ENCODE measurements around the gene PRTN3. TPM values are rescaled to one million over a fixed set of nuclear protein-coding genes. Genes with fewer than 3 reads are reported as not detected.

The PRTN3 gene, protein sequence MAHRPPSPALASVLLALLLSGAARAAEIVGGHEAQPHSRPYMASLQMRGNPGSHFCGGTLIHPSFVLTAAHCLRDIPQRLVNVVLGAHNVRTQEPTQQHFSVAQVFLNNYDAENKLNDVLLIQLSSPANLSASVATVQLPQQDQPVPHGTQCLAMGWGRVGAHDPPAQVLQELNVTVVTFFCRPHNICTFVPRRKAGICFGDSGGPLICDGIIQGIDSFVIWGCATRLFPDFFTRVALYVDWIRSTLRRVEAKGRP
- 0.14 TPM in 1 of 2 replicates, not detected in the other for total RNA-seq (2014; rRNA removed; shearing (Covaris generic); ENCODE audit: low replicate concordance)

DNA sequence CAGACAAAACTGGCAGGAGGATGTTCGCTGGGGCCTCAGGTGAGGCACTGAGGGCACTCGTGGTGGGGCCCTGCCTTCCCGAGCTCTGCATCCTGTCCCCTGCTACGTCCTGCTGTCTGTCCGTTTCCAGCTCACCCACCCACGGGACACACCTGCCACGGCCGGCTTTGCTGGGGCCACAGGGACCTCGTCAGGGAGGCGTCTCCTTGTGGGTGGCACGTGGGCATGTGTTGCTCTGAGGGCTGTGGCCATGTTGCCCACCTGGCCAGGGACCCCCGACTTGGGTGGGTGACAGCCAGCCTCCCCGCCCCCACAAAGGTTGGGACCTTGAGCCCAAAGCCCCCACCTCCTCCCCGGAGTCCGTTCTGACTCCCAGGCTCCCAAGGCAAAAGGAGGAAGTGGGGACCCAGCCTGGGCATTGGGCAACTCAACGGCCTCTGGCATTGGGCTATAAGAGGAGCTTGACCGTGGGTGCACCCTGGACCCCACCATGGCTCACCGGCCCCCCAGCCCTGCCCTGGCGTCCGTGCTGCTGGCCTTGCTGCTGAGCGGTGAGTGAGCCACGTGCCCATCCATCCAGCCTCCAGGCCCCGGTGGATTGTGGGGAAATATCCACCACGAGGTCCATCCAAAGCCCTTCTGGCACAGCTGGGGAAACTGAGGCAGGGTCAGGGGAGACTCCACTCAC, at the start of gene PRTN3:
PRTN3 (plus strand) TSS at position 481 of the 688 bp plus-strand sequence; CDS start at position 491, 10 bp downstream.
- in situ Hi-C loops (cut with HindIII; ENCODE audit: low pct_unique_long_range_greater_than_20kb, low sequenced_read_pairs), result no loop called here
- DNase-seq (ENCODE audit: low read depth), result no peak

DNA sequence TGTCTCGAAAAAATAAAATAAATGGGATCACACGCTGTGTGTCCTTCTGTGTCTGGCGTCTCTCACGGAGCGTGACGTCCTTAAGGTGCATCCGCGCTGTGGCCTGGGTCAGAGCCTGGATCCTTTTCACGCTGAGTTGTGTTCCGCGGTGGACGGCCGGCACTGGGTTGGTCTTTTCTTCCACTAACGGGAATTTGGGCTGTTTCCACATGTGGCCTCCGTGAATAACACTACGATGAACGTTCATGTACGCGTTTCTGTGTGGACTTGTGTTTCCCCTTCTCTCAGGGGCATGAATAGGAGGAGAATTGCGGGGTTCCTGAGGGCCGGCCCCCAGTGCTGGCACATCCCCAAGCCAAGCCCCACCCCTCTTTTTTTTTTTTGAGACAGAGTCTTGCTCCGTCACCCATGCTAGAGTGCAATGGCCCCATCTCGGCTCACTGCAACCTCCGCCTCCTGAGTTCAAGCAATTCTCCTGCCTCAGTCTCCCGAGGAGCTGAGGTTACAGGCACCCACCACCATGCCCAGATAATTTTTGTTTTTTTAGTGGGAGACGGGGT, 49.7 kb upstream of the PRTN3 start:
- in situ Hi-C loops (cut with HindIII; ENCODE audit: low pct_unique_long_range_greater_than_20kb, low sequenced_read_pairs), result no loop called here
- DNase-seq (ENCODE audit: low read depth), result no peak

DNA sequence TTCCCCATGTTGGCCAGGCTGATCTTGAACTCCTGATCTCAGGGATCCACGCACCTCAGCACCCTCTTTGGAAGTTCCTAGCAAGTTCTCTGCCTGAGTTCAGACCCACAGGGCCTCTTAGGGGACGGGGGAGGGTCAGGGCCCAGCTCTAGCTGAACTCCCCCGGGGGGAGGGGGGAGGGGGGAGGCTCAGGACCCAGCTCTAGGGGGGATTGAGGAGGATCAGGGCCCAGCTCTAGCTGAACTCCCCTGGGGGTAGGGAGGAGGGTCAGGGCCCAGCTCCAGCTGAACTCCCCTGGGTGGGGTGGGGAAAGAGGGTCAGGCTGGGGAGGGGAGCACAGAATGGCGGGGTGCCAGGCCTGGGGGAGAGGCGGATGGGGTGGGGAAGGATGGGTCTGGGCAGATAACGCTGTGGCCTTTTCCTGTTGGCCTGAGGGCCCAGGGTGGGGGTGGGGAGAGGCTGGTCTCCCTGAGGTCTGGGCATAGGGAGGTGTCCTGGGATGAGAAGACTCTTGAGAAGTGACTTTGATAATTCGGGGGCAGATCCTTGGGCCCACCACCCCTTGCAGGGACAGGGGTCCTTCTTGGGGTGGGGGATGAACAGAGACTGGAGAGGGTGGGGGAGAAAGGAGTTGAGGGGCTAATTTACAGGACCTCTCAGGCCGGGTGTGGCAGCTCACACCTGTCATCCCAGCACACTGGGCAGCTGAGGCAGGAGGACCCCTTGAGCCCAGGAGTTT, 49.1 kb upstream of the PRTN3 start:
- in situ Hi-C loops (cut with HindIII; ENCODE audit: low pct_unique_long_range_greater_than_20kb, low sequenced_read_pairs), result no loop called here
- no peak for DNase-seq (ENCODE audit: low read depth)

DNA sequence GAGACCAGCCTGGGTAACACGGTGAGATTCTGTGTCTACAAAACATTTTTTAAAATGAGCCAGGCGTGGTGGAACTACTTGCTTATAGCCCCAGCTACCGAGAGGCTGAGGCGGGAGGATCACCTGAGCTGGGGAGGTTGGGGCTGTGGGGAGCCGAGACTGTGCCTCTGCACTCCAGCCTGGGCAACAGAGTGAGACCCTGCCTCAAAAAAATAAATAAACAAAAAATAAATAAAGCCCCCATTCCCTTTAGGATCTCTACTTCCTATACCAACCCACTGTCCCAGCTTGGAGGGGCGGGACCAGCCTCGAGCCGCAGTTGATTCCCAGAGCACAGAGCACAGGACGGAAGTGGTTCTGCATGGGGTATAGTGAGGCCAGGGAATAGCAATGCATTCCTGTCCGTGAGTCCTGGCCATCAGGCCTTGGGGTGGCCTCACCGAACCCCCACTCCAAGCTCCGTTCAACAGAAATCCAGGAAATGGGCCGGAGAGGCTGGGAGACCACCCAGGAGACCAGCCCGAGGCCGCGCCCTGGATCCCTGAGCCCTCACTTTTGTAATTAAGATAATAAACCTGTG, 48.4 kb upstream of the PRTN3 start:
- DNase-seq (ENCODE audit: low read depth), result no peak
- in situ Hi-C loops (cut with HindIII; ENCODE audit: low pct_unique_long_range_greater_than_20kb, low sequenced_read_pairs), result no loop called here

DNA sequence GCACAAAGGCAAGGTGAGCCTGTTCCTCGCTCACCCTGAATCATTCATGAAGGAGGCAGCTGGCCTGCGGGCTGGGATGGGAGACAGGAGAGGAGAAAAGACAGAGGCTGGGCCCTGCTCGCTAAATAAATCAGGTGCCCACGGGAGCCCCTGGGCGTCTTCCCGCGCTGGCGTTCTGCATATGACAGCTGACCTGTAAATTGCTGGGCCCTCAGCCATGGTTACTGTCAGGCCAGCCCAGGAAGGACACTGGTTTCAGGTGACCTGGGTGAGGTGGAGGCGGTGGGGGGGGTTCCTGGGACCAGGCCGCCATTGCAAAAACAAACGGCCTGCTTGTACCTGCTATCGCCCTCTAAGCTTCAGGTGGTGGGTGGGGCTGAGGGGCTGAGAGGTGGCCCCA, 47.0 kb upstream of the PRTN3 start:
- DNase-seq (ENCODE audit: low read depth), result no peak
- in situ Hi-C loops (cut with HindIII; ENCODE audit: low pct_unique_long_range_greater_than_20kb, low sequenced_read_pairs), result no loop called here

DNA sequence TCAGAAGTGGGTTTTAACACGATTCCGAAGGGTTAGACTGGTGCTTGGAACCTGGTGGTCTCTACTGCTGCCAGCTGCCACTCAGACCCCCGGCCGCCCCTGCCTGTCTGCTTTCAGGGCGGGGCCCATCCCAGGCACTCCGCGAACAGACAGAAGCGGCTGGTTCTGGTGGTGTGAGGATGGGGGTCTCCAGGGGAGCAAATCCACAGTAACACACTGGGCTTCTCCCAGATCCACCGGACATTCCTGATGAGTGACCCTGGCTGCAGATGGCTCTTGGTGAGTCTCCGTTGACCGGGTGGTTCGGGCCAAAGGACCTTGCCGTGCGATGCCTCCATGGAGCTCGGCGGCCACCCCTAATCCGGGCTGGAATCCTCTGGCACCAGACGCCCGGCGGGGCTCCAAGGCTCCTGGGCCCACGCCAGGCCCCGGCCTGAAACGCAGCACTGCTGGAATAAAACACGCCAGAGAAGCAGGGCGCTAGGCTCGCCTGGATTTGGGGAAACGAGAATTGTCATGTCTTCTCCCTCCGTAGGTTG, 45.7 kb upstream of the PRTN3 start:
- in situ Hi-C loops (cut with HindIII; ENCODE audit: low pct_unique_long_range_greater_than_20kb, low sequenced_read_pairs), result no loop called here
- DNase-seq (ENCODE audit: low read depth), result no peak

DNA sequence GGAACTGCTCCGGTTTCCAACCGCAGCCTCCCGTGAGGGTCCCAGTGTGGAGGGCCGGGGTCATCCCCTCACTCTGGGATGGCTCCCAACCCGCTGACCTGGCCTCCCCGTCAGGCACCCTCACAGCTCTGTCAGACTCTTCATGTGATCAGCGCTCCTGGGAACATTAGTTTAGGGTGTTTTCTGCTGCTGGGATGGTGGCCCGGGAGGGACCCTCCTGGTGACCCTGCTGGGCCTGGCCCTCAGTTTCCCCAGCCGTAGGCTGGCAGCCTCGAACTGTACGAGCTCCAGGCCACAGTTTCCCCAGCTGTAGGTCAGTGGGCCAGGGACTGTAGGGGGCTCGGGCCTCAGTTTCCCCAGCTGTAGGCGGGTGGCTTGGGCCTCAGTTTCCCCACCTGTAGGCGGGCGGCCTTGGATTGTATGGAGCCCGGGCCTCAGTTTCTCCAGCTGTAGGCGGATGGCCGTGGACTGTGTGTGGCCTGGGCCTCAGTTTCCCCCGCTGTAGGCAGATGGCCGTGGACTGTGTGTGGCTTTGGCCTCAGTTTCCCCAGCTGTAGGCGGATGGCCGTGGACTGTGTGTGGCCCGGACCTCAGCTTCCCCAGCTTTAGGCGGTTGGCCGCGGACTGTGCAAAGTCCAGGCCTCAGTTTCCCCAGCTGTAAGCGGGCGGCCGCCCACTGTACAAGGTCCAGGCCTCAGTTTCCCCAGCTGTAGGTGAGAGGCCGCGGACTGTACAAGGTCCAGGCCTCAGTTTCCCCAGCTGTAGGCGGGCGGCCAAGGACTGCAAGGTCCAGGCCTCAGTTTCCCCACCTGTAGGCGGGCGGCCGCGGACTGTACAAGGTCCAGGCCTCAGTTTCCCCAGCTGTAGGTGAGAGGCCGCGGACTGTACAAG, 44.9 kb upstream of the PRTN3 start:
- in situ Hi-C loops (cut with HindIII; ENCODE audit: low pct_unique_long_range_greater_than_20kb, low sequenced_read_pairs), result no loop called here
- no peak for DNase-seq (ENCODE audit: low read depth)

DNA sequence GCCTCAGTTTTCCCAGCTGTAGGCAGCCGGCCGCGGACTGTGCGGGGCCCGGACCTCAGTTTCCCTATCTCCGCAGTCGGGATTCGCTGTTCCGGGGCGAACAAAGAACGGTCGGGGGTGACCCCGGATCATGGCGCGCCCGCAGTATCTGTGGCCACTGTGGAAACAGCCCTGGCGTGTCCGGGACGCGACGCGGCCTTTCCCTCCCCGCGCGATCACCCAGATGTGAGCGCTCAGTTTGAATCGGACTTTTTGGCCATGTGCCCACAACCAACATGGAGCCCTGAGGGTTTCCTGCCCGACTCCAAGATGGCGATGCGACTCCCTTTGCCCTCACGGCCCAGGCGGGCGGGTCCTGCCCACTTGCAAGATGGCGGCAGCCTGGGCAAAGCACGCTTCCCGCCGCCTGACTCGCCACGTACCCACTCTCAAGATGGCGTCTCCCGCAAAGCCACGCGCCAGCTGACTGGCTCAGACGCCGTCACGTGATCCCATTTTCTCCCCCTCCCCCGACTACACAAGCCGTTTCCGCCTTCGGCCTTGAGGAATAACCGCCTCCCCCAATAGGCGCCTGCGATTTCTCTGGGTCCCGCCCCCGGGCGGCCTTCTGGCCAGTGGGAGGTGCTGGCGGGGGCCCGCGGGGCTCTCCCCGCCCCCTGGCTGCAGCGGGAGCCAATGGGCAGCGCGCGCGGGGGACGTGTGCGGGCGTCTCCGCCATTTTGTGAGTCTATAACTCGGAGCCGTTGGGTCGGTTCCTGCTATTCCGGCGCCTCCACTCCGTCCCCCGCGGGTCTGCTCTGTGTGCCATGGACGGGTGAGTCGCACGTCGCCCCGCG, 43.9 kb upstream of the PRTN3 start, which contains the start of gene PTBP1:
PTBP1 (plus strand) TSS at position 761 of the 836 bp plus-strand sequence; CDS start at position 807, 46 bp downstream.
- in situ Hi-C loops (cut with HindIII; ENCODE audit: low pct_unique_long_range_greater_than_20kb, low sequenced_read_pairs), result no loop called here

DNA sequence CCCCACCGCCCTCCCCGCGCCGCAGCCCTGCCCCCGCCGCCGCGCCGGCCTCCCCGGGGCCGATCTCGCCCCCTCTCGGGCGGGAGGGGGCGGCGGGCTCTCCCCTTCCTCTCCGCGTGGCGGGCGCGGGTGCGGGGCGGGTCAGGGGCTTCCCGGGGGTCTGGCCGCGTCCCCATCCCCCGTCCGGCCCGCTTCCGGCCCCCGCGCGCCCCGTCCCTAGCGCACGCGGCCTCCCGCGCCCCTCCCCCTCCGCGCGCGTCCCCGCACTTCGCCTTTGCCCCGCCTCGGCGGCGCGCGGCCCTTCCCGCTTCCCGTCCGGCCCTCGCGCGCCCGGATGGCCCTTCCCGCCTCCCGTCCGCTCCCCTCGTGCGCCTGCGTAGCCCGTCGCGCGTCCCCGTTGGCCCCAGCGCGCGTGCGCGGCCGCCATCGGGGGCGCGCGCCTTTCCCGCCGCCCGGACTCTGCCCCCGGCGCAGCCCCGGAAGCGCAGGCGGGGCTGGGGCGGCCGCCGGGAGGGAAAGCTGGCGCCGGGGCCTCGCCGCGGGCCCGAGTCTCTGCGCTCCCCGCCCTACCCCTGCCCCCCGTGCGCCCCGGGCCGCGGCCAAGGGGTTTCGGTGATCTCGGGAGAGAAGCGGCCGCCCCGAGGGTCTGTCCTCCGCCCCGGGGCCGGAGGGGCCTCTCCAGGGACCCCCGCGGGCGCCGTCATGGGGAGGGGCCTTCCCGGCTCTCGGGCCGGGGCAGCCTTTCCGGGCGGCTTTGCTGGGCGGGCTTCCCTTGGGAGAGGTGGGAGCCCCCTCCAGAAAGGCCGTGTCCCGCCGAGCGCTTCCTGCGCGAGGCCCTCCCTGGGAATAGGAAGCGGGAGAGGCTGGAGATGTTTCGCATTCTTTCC, 43.0 kb upstream of the PRTN3 start:
- in situ Hi-C loops (cut with HindIII; ENCODE audit: low pct_unique_long_range_greater_than_20kb, low sequenced_read_pairs), result no loop called here
- peak; percentile 79 for DNase-seq (ENCODE audit: low read depth)

More for the DNA sequence above, 43.9 kb upstream of the PRTN3 start, which contains the start of gene PTBP1:
- peak; percentile 99 for DNase-seq (ENCODE audit: low read depth)

DNA sequence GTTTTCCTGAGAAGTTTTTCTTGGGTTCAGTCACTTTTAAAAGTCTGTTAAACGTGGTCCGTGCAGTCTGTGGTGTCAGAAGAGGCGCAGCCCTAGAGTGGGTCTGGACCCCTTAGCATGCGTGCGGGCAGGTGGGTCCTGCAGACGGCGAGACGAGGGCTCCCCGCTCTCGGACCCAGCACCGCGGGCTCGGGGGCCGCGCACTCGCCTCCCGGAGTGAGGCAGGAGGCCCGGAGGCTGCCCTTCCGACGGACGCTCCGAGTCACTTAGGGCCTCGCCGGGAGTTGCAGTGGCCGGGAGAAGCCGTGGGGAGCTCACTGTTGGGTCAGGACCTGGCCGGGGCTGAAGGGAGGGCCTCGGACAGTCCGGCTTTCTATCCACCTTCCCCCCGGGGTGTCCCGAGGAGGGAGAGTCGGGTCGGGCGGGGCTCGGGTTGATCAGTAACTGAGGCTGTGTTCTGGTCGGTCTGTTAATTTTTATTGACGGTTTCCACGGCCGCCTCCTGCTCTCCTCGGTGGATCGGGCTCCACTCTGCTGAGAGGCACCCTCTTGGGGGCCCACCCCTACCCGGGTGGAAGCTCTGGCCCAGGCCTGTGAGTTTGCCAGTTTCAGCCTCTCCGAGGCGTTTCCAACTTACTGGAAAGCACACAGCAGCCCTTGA, 42.3 kb upstream of the PRTN3 start:
- in situ Hi-C loops (cut with HindIII; ENCODE audit: low pct_unique_long_range_greater_than_20kb, low sequenced_read_pairs), result no loop called here
- DNase-seq (ENCODE audit: low read depth), result peak; percentile 42

DNA sequence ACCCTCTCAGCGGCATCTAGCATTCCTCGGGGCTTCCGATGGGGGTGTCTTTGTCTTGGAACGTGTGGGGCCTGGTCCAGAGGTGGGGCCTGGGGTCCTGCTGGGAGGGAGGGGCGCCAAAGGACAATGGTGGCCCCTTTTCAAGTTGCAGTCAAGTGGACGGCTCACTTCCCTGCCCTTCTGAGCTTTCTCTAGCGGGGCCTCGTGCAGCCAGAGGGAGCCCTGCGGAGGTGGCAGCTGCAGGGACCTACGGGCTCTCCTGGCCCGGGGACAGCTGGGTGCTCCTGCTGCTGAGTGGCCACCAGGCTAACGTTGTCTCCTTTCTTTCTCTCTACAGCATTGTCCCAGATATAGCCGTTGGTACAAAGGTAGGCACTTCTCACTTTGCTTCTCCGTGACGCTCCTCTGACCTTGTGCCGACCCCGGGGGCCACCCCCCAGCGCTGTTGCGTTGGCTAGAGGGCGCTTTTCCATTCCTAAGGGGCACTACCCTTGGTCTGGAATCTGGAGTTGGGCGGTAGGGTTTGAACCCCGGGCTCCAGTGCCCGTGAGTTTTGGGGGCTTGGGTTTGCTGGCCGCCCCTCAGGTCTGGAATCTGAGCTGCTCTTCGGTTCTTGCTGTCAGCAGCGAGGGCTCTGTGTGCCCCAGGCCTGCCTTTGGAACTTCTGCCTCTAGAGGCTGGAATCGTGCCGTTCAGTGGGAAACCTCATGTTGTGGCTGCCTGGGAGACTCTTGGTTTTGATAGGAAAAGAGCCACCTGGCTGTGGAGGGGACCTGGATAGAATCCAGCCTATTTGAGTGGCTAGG, 41.5 kb upstream of the PRTN3 start:
- DNase-seq (ENCODE audit: low read depth), result peak; percentile 20

DNA sequence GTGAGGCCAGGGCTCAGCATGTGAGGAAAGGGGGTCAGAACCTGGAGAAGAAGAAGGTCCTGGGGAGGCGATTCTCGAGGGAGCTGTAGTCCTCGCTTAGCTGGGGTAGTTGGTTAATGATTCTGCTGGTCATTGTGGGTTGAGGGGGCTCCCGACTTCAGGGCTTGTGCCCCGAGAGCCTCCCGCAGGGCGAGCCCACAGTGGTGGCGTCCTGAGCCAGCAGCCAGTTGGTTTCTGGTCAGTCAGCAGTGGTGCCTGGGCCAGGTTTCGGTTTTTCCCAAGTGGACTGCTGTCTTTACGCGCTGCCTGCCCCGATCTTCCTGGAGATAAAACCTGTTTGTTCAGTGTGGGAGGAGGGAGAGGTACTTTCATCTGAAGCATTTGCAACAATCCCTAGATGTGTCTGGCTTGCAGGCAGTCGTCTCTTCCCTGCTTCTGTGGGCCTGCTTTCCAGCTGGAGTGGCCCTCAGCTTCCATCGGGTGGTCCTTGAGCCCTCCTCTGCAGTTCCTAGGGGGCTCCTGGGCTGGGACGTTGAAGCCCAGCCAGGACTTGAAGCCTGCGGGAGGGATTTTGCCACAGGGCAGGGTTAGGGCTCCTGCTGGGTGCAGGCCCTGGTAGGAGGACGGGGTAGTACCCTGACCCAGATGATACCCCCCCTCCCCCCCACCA, 40.3 kb upstream of the PRTN3 start:
- in situ Hi-C loops (cut with HindIII; ENCODE audit: low pct_unique_long_range_greater_than_20kb, low sequenced_read_pairs), result no loop called here
- no peak for DNase-seq (ENCODE audit: low read depth)

More for the DNA sequence above, 41.5 kb upstream of the PRTN3 start:
- in situ Hi-C loops (cut with HindIII; ENCODE audit: low pct_unique_long_range_greater_than_20kb, low sequenced_read_pairs), result no loop called here

DNA sequence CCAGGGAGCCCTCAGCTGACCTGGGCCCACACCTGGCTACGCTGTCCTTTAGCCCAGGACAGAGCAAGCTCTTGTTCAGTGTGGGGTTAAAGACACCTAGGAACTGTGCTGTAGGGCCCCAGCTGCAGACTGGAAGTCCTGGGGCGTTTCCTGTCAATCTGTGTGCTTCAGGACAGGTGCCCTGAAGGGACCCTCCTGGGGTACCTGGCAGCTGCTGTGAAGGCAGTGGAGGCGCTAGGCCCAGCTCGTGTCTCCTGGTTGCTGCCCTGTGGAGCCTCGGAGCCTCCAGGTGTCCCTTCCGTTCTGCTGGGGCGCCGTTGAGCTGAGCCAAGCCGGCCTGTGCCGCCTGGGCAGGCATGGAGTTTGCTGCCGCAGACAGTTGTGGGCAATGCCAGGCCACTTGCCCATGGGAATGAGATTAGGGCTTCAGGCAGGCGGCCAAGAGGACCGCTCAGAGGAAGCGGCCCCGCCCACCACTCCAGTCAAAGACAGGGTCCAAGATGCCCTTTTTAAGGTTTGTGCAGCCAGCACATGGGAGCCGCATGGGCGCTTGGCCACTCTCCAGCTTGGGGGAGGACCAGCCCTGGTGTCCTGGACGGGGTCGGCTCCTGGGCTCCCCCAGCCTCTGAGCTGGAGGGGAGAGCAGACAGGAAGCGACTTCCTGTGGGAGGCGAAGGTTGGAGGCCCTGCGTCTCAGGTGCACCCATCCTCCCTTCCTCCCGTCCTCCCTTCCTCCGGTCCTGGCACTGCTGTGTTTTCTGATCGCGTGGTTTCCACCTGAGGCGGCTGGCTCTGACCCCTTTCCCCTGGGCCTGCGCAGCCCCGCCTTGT, 39.6 kb upstream of the PRTN3 start:
- DNase-seq (ENCODE audit: low read depth), result no peak
- in situ Hi-C loops (cut with HindIII; ENCODE audit: low pct_unique_long_range_greater_than_20kb, low sequenced_read_pairs), result no loop called here

Measured in Caki2 (cell line).